Measurements from ENCODE around the gene KLHL17.
"Not testable (repeated sequence)": the region's sequence is repeated elsewhere in the genome, so short reads cannot be mapped to it uniquely, and the experiment has no call there.

KLHL17 gene

DNA sequence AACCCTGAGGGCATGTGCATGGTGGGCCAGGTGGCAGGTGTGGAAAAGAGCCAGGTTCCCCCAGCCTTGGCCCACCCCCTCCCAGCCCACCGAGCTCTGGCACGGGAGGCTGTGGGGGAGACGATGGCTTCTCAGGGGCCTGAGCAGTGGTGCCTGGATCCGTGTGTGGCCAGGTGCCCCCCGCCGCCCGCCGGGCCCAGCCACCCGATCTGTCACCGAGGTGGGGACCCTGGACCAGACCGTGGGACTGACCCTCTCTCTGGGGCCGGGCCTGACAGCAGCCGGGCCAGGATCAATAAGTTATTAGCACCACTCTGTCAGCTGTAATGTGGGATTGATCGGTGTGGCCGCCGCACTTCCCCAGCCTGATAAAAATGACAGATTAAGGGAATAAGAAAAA, 22.9 kb upstream of the KLHL17 start:
- no peak for DNase-seq

DNA sequence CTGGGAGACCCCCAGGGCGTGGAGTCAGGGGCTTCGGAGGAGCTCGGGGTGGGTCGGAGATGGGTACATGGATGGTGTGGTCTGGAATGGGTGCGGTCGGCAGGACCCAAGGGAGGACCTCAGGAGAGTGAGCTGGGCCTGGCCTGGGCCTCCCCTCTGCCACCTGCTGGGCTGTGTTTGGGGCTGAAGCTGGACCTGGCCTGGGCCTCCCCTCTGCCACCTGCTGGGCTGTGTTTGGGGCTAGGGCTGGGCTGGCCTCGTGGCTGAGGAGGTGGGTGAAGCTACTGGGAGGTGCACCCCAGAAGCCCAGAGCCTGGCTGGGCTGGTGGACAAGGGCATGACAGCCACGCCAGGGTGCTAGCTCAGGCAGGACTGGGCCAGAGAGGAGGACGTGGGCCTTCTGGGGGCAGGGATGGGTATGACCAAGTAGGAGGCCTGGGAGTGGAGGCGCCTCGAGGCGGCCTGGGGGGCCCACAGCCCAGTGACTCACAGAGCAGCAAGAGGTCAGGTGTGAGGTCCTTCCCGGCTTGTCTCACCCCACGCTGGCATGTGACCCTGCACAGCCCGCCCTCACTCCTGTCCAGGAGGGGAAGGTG, 22.2 kb upstream of the KLHL17 start:
- no peak for DNase-seq

- DNase-seq, result no peak
These were observed 21.5 kb upstream of the KLHL17 start for GRCh38 chr1:938711-939489.

GRCh38 chr1:939511-940106, 20.8 kb upstream of the KLHL17 start:
- no peak for DNase-seq

GRCh38 chr1:940107-941014, 20.0 kb upstream of the KLHL17 start:
- peak; percentile 26 for DNase-seq

DNA sequence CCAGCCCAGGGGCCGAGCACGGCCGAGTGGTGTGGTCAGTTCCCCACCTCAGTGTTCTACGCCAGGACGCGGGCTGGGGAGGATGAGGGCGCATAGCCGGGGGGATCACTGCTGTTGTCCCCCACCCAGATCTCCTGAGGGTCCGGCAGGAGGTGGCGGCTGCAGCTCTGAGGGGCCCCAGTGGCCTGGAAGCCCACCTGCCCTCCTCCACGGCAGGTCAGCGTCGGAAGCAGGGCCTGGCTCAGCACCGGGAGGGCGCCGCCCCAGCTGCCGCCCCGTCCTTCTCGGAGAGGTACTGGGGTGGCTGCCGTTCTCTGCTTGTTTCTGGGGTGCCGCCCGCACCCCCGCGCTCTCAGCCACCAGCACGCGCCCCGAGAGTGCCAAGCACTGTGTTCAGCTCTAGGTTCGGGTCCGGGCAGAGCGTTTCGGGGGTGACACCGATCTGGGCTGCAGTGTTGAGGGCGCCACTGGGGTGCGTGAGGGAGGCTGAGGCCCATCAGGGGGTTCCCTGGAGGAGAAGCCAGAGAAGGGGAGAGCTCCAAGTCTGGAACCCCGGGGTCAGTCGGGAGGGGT, 19.3 kb upstream of the KLHL17 start:
- DNase-seq, result no peak

- no peak for DNase-seq
These were observed 18.6 kb upstream of the KLHL17 start for GRCh38 chr1:941588-942383.

DNA sequence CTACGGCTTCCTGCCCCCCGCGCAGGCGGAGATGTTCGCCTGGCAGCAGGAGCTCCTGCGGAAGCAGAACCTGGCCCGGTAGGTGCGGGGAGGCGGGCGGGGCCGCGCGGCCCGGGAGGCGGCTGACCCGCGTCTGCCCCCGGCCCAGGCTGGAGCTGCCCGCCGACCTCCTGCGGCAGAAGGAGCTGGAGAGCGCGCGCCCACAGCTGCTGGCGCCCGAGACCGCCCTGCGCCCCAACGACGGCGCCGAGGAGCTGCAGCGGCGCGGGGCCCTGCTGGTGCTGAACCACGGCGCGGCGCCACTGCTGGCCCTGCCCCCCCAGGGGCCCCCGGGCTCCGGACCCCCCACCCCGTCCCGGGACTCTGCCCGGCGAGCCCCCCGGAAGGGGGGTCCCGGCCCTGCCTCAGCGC, 18.0 kb upstream of the KLHL17 start:
- DNase-seq, result no peak

DNA sequence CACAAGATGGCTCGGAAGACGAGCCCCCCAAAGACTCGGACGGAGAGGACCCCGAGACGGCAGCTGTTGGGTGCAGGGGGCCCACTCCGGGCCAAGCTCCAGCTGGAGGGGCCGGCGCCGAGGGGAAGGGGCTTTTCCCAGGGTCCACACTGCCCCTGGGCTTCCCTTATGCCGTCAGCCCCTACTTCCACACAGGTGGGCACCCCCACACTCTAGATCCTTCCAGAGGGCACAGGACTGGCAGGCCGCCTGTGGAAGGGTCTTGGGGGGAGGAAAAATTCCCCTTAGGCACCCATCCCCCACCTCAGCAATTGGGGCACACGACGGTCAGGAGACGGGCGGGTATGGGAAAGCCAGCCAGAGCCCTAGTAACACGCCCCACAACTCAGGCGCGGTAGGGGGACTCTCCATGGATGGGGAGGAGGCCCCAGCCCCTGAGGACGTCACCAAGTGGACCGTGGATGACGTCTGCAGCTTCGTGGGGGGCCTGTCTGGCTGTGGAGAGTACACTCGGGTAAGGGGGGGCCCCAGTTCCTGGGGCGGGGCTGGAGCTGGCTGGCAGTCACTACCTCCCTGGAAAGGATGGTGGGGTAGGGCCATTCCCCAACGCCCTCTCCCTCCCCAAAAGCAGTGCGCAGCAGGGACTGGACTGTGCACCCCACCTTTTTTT, 17.4 kb upstream of the KLHL17 start:
- DNase-seq, result no peak

DNA sequence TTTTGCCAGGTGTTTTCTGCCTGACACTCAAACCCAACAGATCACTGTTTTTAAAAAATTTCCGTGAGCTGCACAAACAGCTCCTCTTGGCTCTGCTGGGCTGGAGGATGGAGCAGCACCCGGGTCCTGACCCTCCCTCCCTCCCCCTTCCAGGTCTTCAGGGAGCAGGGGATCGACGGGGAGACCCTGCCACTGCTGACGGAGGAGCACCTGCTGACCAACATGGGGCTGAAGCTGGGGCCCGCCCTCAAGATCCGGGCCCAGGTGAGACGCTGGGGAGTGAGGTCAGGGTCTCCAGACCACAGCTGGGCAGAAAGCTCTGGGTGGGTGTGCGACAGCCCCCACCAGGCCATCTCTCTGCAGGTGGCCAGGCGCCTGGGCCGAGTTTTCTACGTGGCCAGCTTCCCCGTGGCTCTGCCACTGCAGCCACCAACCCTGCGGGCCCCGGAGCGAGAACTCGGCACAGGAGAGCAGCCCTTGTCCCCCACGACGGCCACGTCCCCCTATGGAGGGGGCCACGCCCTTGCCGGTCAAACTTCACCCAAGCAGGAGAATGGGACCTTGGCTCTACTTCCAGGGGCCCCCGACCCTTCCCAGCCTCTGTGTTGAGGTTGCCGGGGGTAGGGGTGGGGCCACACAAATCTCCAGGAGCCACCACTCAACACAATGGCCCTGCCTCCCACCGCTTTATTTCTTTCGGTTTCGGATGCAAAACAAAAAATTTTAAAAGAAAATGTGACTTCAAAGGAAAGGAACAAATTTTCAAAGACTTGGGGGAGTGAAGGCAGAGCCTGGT, 16.6 kb upstream of the KLHL17 start:
- no peak for DNase-seq

- no peak for DNase-seq
These were observed 15.8 kb upstream of the KLHL17 start for GRCh38 chr1:944341-945325.

DNA sequence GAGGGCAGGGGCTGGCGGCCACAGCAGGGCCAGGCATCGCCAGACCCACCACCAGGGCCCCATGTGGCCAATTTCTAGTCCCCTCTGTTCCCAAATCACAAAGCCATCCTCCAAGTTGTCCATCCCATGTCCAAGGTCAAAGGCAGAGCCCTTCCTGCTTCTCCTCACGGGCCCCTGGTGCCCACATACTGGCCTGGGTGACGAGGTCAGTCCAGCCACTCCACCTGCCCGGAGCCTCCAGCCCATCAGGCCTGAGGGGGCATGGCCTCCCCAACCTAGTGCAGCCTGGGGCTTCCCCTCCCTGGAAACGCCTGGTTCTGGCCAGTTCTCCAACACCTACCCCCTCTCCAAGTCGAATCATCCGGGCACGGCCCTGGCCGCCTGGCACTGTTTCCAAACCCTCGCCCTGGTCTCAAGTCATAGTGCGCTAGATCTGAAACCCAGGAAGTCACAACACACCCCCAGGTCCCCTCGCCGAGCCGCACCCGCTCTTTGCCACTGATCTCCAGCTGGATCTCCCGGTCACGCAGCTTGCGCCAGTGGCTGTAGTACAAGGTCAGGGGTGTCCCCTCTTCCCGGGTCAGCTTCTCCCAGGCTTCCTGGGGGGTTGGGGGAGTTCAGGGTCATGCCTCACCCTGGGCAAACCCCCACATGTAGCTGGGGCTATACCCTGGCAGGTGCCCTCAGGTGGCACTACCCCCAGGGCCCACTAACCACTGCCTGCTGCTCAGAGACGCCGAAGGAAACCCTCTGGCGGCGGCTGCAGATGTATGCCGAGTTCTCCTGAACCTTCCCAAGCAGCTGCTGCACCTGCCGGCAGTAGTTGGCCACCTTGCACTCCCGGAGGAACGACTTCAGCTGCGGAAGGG, 14.5 kb upstream of the KLHL17 start:
- no peak for DNase-seq

GRCh38 chr1:946811-947210, 13.6 kb upstream of the KLHL17 start:
- not testable (repeated sequence) for DNase-seq

DNA sequence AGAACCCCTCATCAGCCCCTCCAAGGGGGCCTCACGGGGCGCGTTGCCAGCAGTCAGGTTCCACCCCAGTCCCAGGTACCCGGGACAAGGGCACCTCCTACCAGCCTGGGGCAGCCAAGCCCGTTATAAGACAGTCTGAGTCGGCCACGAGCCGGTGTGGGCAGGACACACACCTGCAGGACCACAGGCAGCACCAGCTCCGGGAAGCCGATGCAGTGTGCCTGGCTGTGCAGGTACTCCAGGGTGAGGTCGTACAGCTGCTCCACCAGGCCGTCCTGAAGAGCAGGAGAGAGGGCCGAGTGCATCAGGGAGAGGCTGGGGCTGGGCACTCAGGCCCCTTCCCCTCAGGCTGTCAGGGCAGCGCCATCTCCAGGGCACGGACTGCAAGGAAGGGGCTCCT, 12.4 kb upstream of the KLHL17 start:
- DNase-seq, result no peak

DNA sequence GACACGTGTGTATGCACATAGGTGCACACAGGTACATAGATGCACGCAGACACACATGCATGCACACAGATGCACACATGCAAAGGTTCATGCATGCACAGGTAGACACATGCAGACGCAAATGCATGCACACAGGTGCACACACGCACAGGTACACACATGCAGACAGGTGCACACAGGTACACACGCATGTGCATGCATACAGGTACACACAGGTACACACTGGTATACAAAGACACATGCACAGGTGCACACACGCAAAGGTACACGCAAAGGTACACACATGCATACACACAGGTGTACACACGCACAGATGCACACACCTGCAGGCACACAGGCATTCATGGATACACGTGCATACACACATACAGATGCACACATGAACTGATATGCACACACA, 10.1 kb upstream of the KLHL17 start:
- DNase-seq, result no peak

GRCh38 chr1:950881-951280, 9.5 kb upstream of the KLHL17 start:
- DNase-seq, result no peak

DNA sequence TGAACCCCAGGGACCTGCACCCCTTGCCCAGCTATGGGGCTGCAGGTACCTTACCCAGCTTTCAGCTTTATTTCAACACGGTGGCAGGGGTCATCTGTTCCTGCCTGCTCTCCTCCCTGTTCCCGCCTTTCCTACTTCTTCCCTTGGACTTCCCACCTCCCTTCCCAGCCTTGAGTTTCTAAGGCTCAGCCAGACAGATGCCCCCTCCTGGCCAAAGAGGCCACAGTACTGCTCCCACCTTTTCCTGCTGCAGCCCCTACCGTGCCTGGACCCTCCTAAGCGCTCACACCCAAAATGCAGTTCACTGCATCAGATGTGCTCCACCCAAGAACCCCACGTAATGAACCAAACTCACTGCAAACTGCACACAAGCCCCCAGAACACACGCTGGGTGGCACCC, 9.0 kb upstream of the KLHL17 start:
- no peak for DNase-seq

DNA sequence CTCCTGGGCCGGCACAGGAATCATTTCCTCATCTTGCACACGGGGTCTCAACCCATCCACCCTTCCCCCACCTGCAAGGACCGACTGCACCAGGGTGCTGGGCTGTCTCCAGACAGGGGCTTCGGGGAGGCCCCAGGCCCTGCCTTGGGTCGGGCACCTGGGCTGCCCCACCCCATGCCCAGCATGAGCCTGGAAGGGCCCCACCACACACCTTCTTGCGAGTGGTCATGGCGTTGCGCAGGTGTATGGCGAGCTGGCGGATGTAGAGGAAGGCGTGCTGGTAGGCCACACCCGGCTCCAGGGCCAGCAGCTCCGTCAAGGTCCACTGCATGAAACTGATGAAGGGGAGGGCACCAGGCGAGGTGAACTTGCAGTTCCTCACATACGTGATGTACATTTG, 8.2 kb upstream of the KLHL17 start:
- DNase-seq, result no peak
